ENCODE data around the gene TEP1. TPM values are rescaled to one million over a fixed set of nuclear protein-coding genes. Genes with fewer than 3 reads are reported as not detected.
"Not testable (repeated sequence)": the region's sequence is repeated elsewhere in the genome, so short reads cannot be mapped to it uniquely, and the experiment has no call there.

The TEP1 gene
- total RNA-seq, 1 donor from 2014 or later: 10.4 TPM

DNA sequence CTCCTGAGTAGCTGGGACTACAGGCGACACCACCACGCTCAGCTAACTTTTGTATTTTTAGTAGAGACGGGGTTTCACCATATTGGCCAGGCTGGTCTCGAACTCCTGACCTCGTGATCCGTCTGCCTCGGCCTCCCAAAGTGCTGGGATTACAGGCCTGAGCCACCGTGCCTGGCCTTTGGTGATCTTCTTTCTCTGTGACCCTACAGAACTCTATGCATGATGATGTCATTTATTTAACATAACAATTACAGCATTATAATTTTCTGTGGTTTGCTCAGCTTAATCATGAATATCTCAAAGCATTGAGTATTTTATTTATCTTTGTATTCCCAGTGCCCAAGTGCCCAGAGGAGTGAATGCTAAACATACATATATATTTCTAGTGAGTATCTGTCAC is 39.5 kb upstream of the TEP1 start:
- H3K27me3 ChIP-seq (ENCODE audit: control insufficient read depth in 3 of 3, insufficient read depth in 3 of 3, low read length in 3 of 3); H3K9ac ChIP-seq (ENCODE audit: low read depth in 1 of 3, low read length in 3 of 3); H3K9me3 ChIP-seq (ENCODE audit: control insufficient read depth in 3 of 3, low read length in 3 of 3); H3K4me3 ChIP-seq (ENCODE audit: low read length in 3 of 3); H3K27ac ChIP-seq (ENCODE audit: low read depth, low read length): not testable (repeated sequence)
- peaks cover 13 to 39% (median 22%) of the 10 kb centered on the region in 3 donors for H3K4me1 ChIP-seq (ENCODE audit: control insufficient read depth in 3 of 3, insufficient read depth in 3 of 3, low read length in 3 of 3)
- H3K36me3 ChIP-seq (ENCODE audit: control insufficient read depth in 3 of 3, insufficient read depth in 3 of 3, low read length in 3 of 3): peaks cover 45 to 57% (median 53%) of the 10 kb centered on the region in 3 donors

DNA sequence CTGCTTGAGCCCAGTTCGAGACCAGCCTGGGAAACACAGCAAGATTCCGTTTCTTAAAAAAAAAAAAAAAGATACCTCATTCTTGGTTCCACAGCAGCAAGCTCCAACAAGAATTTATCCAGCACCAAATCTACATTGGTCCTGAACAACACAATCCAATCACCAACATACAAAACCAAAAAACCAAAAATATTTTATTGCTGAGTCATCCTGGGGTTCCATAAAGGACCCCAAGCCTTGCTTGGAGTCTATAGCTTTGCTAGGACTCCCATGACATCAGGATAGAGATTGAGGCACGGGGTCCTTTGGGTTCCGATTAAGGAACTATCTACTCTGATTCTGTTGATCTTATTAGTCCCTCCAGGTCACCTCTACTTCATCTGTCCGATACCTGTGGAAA is 33.6 kb upstream of the TEP1 start:
- Histone ChIP-seq H3K9me3 (ENCODE audit: control insufficient read depth in 3 of 3, low read length in 3 of 3) (no peaks in the 10 kb centered on the region), H3K4me3 (ENCODE audit: low read length in 3 of 3) (no peak overlapping the region), H3K27me3 (ENCODE audit: control insufficient read depth in 3 of 3, insufficient read depth in 3 of 3, low read length in 3 of 3) (no peaks in the 10 kb centered on the region), H3K27ac (ENCODE audit: low read depth, low read length) (no peak overlapping the region), H3K36me3 (ENCODE audit: control insufficient read depth in 3 of 3, insufficient read depth in 3 of 3, low read length in 3 of 3) (peaks cover 48 to 59% (median 53%) of the 10 kb centered on the region in 3 donors), H3K9ac (ENCODE audit: low read depth in 1 of 3, low read length in 3 of 3) (no peak overlapping the region), H3K4me1 (ENCODE audit: control insufficient read depth in 3 of 3, insufficient read depth in 3 of 3, low read length in 3 of 3) (no peaks in the 10 kb centered on the region)

DNA sequence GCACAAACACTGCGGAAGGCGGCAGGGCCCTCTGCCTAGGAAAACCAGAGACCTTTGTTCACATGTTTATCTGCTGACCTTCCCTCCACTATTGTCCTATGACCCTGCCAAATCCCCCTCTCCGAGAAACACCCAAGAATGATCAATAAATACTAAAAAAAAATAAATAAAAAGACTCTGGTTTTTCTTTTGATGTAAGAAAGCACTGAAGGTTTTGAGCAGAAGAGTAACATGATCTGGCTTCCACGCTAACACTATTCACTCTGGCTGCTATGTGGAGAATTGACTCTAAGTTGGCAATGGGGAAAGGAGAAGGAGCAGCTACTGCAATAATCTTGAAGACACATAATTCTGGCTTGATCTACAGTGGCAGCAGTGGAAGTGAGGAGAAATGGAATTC is 30.3 kb upstream of the TEP1 start:
- H3K27ac ChIP-seq (ENCODE audit: low read depth, low read length); H3K4me1 ChIP-seq (ENCODE audit: control insufficient read depth in 3 of 3, insufficient read depth in 3 of 3, low read length in 3 of 3); H3K9ac ChIP-seq (ENCODE audit: low read depth in 1 of 3, low read length in 3 of 3); H3K4me3 ChIP-seq (ENCODE audit: low read length in 3 of 3); H3K27me3 ChIP-seq (ENCODE audit: control insufficient read depth in 3 of 3, insufficient read depth in 3 of 3, low read length in 3 of 3); H3K9me3 ChIP-seq (ENCODE audit: control insufficient read depth in 3 of 3, low read length in 3 of 3): not testable (repeated sequence)
- H3K36me3 ChIP-seq (ENCODE audit: control insufficient read depth in 3 of 3, insufficient read depth in 3 of 3, low read length in 3 of 3): peaks cover 28 to 34% (median 30%) of the 10 kb centered on the region in 3 donors

DNA sequence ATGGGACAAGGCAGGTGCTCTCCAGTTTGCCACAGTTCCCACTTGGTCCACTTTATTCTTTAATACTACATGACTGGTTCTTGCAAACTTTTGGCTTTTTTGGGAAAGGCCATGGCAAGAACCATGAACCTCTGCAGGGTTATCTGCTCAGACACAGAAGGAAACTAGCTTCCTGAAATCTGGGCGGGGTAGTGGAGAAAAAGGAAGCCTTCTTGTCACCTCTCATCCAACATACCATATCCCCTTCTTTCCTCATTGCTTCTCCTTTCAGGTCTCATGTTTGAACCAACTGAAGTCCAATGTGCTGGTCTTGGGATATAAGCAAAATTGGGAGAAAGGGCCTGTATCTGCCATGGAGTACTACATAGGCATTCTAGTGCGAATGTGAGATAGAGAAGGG is 28.2 kb upstream of the TEP1 start:
- Histone ChIP-seq H3K9me3 (ENCODE audit: control insufficient read depth in 3 of 3, low read length in 3 of 3) (no peaks in the 10 kb centered on the region), H3K27ac (ENCODE audit: low read depth, low read length) (no peak overlapping the region), H3K27me3 (ENCODE audit: control insufficient read depth in 3 of 3, insufficient read depth in 3 of 3, low read length in 3 of 3) (no peaks in the 10 kb centered on the region), H3K4me3 (ENCODE audit: low read length in 3 of 3) (no peak overlapping the region), H3K36me3 (ENCODE audit: control insufficient read depth in 3 of 3, insufficient read depth in 3 of 3, low read length in 3 of 3) (peaks cover 8 to 13% (median 9%) of the 10 kb centered on the region in 3 donors), H3K4me1 (ENCODE audit: control insufficient read depth in 3 of 3, insufficient read depth in 3 of 3, low read length in 3 of 3) (peaks cover 5 to 8% (median 6%) of the 10 kb centered on the region in 3 donors), H3K9ac (ENCODE audit: low read depth in 1 of 3, low read length in 3 of 3) (no peak overlapping the region)

DNA sequence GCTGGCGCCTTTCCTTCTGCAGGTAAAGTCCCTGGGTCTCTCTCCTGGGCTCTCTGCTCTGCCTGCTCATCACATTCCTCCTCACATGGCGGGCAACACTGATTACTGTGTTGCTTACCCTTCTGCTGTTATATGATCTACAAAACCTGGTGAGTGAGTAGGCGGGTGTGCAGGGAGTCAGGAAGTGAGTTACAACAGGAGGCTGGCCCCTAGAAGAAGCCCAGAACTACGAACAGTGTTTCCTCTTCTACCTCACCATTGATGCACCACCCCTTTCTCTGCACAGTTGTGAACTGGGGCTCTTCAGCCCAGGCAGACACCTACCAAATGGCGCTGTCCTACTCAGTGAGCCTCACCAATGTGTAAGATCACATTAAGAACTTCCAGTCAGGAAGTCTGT is 27.6 kb upstream of the TEP1 start:
- Histone ChIP-seq H3K36me3 (ENCODE audit: control insufficient read depth in 3 of 3, insufficient read depth in 3 of 3, low read length in 3 of 3) (peaks cover 2 to 7% (median 6%) of the 10 kb centered on the region in 3 donors), H3K9me3 (ENCODE audit: control insufficient read depth in 3 of 3, low read length in 3 of 3) (no peaks in the 10 kb centered on the region), H3K4me3 (ENCODE audit: low read length in 3 of 3) (no peak overlapping the region), H3K4me1 (ENCODE audit: control insufficient read depth in 3 of 3, insufficient read depth in 3 of 3, low read length in 3 of 3) (peaks cover 9 to 14% (median 10%) of the 10 kb centered on the region in 3 donors), H3K9ac (ENCODE audit: low read depth in 1 of 3, low read length in 3 of 3) (no peak overlapping the region), H3K27ac (ENCODE audit: low read depth, low read length) (no peak overlapping the region), H3K27me3 (ENCODE audit: control insufficient read depth in 3 of 3, insufficient read depth in 3 of 3, low read length in 3 of 3) (no peaks in the 10 kb centered on the region)

DNA sequence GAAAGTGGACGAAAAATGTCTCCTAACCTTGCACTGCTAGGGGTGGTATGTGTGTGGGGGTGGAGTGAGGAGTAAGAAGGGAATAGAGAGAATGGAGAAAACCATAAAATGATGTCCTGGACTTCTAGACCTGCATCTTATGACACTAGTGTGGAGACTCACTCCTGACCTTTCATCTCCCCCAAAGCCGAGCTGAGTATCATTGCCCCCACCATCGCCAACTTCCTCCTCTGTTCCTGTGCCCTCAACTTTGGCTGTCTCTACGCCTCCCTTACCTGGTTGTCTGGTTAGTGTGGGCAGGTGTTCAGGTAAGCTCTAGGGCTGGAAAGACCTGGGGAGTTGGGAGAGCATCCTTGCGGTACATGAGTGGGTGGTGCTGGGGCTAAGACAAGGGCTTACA is 27.2 kb upstream of the TEP1 start:
- Histone ChIP-seq H3K9me3 (ENCODE audit: control insufficient read depth in 3 of 3, low read length in 3 of 3) (no peaks in the 10 kb centered on the region), H3K36me3 (ENCODE audit: control insufficient read depth in 3 of 3, insufficient read depth in 3 of 3, low read length in 3 of 3) (peaks cover 0 to 3% (median 2%) of the 10 kb centered on the region in 3 donors), H3K4me3 (ENCODE audit: low read length in 3 of 3) (no peak overlapping the region), H3K4me1 (ENCODE audit: control insufficient read depth in 3 of 3, insufficient read depth in 3 of 3, low read length in 3 of 3) (peaks cover 13 to 18% (median 14%) of the 10 kb centered on the region in 3 donors), H3K27ac (ENCODE audit: low read depth, low read length) (no peak overlapping the region), H3K9ac (ENCODE audit: low read depth in 1 of 3, low read length in 3 of 3) (no peak overlapping the region), H3K27me3 (ENCODE audit: control insufficient read depth in 3 of 3, insufficient read depth in 3 of 3, low read length in 3 of 3) (no peaks in the 10 kb centered on the region)

DNA sequence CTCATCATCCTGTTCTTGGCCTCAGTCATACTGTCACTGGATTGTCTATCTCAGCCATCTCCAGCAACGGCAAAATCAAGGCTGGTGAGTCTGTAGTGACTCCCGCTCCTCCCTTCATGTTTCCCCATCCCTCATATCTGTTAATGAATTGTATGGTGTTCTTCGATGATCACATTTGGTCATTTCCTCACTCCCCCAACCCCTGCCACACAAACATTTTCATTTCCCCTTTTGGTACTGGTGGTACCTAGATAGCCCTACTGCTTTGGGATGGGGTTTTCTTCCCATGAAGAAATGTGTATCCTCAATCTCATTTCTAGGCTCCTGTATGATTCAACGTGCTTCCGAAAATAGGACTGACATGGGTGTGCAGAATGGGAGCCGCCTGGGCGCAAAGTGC is 25.4 kb upstream of the TEP1 start:
- Histone ChIP-seq H3K36me3 (ENCODE audit: control insufficient read depth in 3 of 3, insufficient read depth in 3 of 3, low read length in 3 of 3) (peaks cover 0 to 2% (median 0%) of the 10 kb centered on the region in 3 donors), H3K9me3 (ENCODE audit: control insufficient read depth in 3 of 3, low read length in 3 of 3) (no peaks in the 10 kb centered on the region), H3K4me3 (ENCODE audit: low read length in 3 of 3) (no peak overlapping the region), H3K9ac (ENCODE audit: low read depth in 1 of 3, low read length in 3 of 3) (no peak overlapping the region), H3K27me3 (ENCODE audit: control insufficient read depth in 3 of 3, insufficient read depth in 3 of 3, low read length in 3 of 3) (no peaks in the 10 kb centered on the region), H3K27ac (ENCODE audit: low read depth, low read length) (no peak overlapping the region), H3K4me1 (ENCODE audit: control insufficient read depth in 3 of 3, insufficient read depth in 3 of 3, low read length in 3 of 3) (peaks cover 24 to 34% (median 26%) of the 10 kb centered on the region in 3 donors)

DNA sequence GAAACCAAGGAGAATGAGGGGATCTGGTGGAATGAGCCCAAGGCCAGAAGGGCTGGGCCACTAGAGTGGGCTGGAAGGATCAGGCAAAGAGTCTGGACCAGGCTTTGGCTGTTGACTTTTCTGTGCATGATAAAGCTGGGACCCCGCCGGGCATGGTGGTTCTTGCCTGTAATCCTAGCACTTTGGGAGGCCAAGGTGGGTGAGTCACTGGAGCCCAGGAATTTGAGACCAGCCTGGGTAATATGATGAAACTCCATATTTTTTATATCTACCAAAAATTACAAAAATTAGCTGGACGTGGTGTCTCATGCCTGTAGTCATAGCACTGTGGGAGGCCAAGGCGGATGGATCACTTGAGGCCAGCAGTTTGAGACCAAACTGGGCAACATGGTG is 23.1 kb upstream of the TEP1 start:
- peaks cover 32 to 48% (median 40%) of the 10 kb centered on the region in 3 donors for H3K4me1 ChIP-seq (ENCODE audit: control insufficient read depth in 3 of 3, insufficient read depth in 3 of 3, low read length in 3 of 3)
- H3K27me3 ChIP-seq (ENCODE audit: control insufficient read depth in 3 of 3, insufficient read depth in 3 of 3, low read length in 3 of 3): no peaks in the 10 kb centered on the region

DNA sequence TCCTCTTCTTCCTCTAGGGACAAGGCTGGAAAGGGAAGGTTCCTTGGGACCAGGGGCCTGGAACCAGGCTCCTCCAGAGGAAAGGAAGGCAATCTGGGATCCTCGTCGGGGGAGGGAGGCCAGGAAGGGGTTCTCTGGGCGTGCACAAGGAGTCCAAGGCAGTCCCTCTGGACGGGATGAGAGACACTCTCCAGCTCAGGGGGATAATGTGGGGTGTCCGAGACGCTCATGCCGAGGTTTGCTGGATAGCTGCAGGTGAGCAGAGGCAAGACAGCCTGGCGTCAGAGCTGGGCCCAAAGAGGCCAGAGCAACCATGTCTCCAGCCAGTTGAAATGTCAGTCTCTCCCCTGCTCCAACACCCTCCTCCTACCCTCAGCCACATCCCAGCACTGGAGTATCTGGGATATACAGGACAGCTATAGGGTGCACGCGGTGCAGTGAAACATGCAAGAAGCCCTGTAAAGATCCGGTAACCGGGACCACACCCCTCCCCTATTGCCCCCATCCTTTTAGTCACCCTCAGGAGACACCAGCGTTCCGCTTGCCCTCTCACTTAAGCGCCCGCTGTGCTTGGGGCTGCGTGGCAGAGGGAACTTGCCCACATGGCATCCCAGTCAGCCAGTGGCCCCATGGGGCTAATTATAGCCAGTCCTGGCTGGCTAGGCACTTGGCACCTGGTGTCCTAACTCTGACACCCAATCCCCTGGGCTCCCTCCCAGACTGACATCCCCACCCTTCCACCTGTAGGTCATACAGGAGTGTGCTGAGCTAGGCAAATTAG is 22.5 kb upstream of the TEP1 start, which contains the start of gene KLHL33:
Gene KLHL33, minus strand, starts transcription at position 585 of the 781 bp plus-strand sequence. Its CDS starts 355 bp downstream, at position 230.
- Histone ChIP-seq H3K9ac (ENCODE audit: low read depth in 1 of 3, low read length in 3 of 3) (peak within 1 kb of the TSS; percentile 83 to 97 (median 96)), H3K27ac (ENCODE audit: low read depth, low read length) (peak within 1 kb of the TSS; percentile 79), H3K4me3 (ENCODE audit: low read length in 3 of 3) (peak within 1 kb of the TSS; percentile 79 to 93 (median 89)), H3K36me3 (ENCODE audit: control insufficient read depth in 3 of 3, insufficient read depth in 3 of 3, low read length in 3 of 3) (peaks cover 0 to 2% (median 2%) of the 10 kb centered on the region in 3 donors), H3K9me3 (ENCODE audit: control insufficient read depth in 3 of 3, low read length in 3 of 3) (no peaks in the 10 kb centered on the region), H3K4me1 (ENCODE audit: control insufficient read depth in 3 of 3, insufficient read depth in 3 of 3, low read length in 3 of 3) (peaks cover 34 to 53% (median 42%) of the 10 kb centered on the region in 3 donors), H3K27me3 (ENCODE audit: control insufficient read depth in 3 of 3, insufficient read depth in 3 of 3, low read length in 3 of 3) (no peaks in the 10 kb centered on the region)

More for the DNA sequence above, 23.1 kb upstream of the TEP1 start:
- peaks cover 0 to 2% (median 2%) of the 10 kb centered on the region in 3 donors for H3K36me3 ChIP-seq (ENCODE audit: control insufficient read depth in 3 of 3, insufficient read depth in 3 of 3, low read length in 3 of 3)
- peak overlapping the region in 2 of 3 donors; percentile 83 to 97 for H3K9ac ChIP-seq (ENCODE audit: low read depth in 1 of 3, low read length in 3 of 3)
- peak overlapping the region in 2 of 3 donors; percentile 79 to 93 for H3K4me3 ChIP-seq (ENCODE audit: low read length in 3 of 3)
- H3K9me3 ChIP-seq (ENCODE audit: control insufficient read depth in 3 of 3, low read length in 3 of 3): no peaks in the 10 kb centered on the region
- H3K27ac ChIP-seq (ENCODE audit: low read depth, low read length): peak overlapping the region; percentile 79

Measured in skeletal muscle tissue (tissue), 4 donors.